CD4-positive, alpha-beta T cell treated with Interleukin-10 for 1 hour (primary cell): ENCODE measurements around the gene GIMAP8.
A peak's percentile ranks its signal among the peaks of the same experiment; 100 is the strongest.
"Not testable (repeated sequence)": the region's sequence is repeated elsewhere in the genome, so short reads cannot be mapped to it uniquely, and the experiment has no call there.

Experiments used
- DNase-seq: peaks from one replicate; pipeline ENCODE4 v3.0.0-alpha.2; 2020

GIMAP8 gene

GRCh38 chr7:150516956-150517745 is 66.7 kb downstream of the GIMAP8 start:
- DNase-seq = peak; percentile 54

- DNase-seq = no peak
Measured at GRCh38 chr7:150519310-150519709, 68.9 kb downstream of the GIMAP8 start.

DNA sequence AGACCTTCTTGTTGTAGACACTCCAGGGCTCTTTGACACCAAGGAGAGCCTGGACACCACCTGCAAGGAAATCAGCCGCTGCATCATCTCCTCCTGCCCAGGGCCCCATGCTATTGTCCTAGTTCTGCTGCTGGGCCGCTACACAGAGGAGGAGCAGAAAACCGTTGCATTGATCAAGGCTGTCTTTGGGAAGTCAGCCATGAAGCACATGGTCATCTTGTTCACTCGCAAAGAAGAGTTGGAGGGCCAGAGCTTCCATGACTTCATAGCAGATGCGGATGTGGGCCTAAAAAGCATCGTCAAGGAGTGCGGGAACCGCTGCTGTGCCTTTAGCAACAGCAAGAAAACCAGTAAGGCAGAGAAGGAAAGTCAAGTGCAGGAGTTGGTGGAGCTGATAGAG is 69.7 kb downstream of the GIMAP8 start:
- no peak for DNase-seq

DNA sequence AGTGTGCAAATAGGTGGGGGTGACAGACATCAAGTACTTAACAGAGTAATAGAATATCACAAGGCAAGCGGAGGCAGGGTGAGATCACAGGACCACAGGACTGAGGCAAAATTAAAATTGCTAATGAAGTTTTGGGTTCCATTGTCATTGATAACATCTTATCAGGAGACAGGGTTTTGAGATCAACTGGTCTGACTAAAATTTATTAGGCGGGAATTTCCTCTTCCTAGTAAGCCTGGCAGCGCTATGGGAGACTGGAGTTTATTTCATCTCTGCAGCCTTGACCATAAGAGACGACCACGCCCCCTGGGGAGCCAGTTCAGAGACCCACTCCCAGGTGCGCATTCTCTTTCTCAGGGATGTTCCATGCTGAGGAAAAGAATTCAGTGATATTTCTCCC is 72.5 kb downstream of the GIMAP8 start:
- DNase-seq = not testable (repeated sequence)

DNA sequence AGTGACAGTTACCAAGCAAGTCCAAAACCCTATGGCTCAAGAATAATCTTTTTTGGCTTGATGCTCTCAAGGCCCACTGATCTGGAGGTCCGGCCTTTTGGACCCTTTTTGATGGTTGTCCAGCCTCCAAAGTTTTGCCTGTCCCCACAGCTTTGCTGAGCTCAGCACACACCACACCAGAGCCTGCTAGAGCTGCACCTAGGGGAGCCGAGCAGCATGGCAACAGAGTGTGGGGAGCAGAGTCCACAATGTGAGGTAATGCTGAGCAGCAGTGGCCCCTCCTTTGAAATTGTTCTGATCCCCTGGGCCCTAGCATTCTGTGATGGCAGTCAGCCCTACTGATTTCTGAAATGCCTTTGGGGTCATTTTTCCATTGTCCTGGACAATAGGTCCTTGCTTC is 73.6 kb downstream of the GIMAP8 start:
- DNase-seq = no peak
